ENCODE measurements around the gene ANKRD33B. TPM values are rescaled to one million over a fixed set of nuclear protein-coding genes. Genes with fewer than 3 reads are reported as not detected.

Gene ANKRD33B
- total RNA-seq, 1 donor from 2014 or later = 3.3 TPM

DNA sequence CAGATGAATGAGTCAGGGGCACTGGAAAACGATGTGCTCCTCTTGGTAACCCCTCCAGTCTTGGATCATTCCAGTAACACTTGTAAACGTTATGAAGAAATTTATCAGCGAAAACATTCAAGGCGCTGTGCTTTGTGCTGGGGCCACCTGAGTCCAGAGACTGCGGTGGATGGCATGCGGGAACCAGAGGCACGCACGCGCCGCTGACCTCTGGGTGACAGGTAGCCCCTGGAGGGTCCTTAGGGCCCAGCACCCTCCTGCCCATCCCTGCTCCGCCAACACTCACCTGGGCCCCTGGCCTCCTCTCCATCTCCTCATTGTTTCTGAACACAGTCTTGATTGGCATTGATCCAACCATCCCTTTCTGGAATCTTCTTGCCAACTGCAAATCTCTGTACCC is 110.2 kb downstream of the ANKRD33B start:
- DNase-seq (ENCODE audit: low spot score) = no peak

GRCh38 chr5:10674582-10674981 is 110.7 kb downstream of the ANKRD33B start:
- no peak for DNase-seq (ENCODE audit: low spot score)

DNA sequence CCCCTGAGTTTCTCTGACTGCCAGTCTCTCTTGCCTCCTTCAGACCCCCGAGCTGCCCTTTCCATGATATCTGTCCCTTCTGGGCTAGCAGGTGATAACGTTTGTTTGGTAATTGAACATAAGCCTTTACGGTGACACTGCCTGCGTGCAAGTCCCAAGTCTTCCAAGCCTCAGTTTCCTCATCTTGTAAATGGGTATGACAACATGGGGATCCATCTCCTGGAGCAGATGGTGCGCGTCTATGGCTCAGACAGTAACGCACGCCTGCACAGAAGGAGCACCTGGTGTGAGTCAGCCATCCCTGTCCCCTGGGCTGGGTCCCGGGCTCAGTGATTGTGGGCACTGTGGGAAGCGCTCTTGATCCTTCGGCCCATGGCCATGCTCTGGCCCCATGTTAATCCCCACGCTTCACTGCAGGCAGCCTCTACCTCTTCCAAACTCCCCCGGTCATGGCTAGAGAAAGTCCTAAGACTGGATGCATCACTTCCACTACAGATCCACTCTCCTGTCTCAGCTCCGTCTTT is 111.4 kb downstream of the ANKRD33B start:
- DNase-seq (ENCODE audit: low spot score) = no peak

DNA sequence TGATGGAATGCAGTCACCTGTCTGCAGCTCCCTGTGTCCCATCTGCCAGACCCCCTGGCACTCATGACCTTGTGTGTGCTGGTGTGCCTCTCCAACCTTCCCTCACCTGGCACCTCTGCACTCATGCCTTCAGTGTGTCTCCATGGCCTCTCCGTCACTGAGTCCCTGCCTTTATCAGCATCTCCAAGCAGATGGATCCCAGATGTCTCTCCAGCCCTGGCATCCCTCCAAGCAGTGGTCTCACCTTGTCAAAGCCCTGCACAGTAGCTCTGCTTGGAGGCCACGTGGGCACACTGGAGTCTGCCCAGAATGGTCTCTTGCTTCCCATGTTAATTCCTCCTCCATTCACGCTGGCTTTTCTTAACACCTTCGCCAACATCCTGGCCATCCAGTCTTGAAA is 112.4 kb downstream of the ANKRD33B start:
- DNase-seq (ENCODE audit: low spot score) = no peak

DNA sequence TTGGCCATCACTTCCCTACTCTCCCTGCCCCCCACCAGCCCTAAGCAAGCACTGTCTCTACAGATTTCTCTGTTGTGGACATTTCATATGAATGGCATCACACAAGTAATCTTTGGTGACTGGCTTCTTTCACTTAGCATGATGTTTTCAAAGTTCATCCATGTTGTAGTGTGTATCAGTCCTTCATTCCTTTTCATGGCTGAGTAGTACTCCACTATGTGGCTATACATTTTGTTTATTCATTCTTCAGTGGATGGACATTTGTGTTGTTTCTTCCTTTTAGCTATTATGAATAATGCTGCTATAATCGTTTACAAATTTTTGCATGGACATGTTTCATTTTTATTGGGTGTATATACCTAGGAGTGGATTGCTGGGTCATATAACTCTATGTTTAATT is 113.1 kb downstream of the ANKRD33B start:
- DNase-seq (ENCODE audit: low spot score) = no peak

DNA sequence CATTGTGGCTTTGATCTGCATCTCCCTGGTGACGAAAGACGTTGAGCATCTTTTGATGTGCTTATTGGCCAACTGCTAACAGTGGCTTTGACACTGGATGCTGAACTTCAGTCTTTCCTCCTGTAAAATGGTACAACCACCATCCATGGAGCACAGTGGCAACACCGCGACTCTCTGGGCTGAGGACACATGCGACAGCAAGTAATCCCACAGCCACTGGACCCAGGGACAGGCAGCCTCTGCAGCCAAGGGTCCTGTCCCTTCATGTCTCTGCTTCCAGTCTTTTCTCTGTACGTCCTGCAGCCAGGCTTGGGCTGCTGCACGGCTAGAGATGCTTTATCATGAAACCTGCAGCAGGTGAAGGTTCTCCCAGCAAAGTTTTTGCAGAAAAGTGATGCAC is 113.7 kb downstream of the ANKRD33B start:
- no peak for DNase-seq (ENCODE audit: low spot score)

DNA sequence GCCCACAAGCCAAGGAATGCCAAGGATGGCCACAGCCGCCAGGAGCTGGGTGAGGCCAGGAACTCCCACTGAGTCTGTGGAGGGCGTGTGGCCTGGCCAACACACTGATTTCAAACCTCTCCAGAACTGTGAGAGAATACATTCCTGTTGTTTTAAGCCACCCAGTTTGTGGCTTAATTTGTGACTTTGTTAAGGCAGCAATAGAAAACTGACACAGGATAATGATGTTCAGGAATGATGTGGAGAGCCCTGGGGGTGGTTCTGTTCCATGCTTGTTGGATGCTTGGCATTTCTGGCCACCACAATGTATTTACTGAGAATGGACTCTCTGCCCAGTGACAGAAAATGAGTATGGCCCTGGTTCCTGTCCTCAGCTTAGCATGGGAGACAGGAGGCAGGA is 114.4 kb downstream of the ANKRD33B start:
- no peak for DNase-seq (ENCODE audit: low spot score)

GRCh38 chr5:10679336-10679988 is 115.6 kb downstream of the ANKRD33B start:
- no peak for DNase-seq (ENCODE audit: low spot score)

- DNase-seq (ENCODE audit: low spot score) = no peak
These were observed 117.1 kb downstream of the ANKRD33B start for GRCh38 chr5:10680876-10681481.

DNA sequence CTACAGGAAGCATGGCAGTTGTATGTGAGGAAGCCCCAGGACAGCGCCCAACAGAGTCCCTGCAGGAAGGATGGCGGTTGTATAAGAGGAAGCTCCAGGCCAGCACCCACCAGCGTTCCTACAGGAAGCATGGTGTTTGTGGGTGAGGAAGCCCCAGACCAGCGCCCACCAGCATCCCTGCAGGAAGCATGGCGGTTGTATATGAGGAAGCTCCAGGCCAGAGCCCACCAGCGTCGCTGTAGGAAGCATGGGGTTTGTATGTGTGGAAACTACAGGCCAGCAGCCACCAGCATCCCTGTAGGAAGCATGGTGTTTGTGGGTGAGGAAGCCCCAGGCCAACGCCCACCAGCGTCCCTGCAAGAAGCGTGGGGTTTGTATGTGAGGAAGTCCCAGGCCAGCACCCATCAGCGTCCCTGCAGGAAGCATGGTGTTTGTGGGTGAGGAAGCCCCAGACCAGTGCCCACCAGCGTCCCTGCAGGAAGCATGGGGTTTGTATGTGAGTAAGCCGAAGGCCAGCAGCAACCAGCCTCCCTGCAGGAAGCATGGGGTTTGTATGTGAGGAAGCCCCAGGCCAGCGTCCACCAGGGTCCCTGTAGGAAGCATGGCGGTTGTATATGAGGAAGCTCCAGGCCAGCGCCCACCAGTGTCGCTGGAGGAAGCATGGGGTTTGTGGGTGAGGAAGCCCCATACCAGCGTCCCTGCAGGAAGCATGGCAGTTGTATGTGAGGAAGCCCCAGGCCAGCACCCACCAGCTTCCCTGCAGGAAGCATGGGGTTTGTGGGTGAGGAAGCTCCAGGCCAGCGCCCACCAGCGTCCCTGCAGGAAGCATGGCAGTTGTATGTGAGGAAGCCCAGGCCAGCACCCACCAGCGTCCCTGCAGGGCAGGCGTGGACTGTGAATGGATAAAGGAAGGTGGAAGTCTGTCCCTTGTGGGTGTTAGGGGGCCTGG is 118.1 kb downstream of the ANKRD33B start:
- no peak for DNase-seq (ENCODE audit: low spot score)

GRCh38 chr5:10682801-10683525 is 119.1 kb downstream of the ANKRD33B start:
- no peak for DNase-seq (ENCODE audit: low spot score)

DNA sequence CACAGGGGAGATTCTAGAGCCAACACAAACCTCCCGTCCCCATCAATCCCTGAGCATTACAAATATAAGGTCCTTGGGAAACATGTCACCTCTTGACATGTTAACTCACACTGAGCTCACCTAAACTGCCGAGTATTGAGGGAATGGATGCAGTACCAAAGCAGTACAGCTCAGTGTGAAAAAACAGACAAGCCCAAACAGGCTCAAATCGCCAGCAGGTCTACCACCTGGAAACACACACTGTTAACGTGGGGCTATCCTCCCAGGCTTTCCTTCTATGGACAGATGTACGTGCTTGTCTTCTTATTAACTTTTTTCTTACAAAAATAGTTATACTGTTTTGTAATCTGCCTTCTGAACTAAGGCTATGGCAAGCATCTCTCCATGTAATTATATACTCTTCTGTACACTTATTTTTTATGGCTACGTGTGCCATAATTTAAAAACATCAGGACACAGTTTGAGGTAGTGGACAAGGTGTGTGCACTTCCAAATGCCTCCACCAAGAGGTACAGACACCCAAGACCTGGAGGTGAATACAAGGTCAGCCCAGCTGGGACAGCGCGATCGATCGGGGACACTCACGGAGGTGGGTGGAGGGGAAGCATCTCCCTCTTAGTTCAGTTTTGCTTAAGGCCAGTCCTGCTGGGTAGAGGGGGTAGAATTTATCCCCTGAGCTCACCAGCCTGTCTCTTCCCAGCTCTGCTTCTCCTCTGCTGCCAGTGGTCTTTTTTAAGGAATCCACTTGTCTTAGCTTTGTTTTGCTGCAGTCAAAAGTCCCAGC is 120.6 kb downstream of the ANKRD33B start:
- DNase-seq (ENCODE audit: low spot score) = no peak

- no peak for DNase-seq (ENCODE audit: low spot score)
These were observed 121.2 kb downstream of the ANKRD33B start for GRCh38 chr5:10685115-10685521.

DNA sequence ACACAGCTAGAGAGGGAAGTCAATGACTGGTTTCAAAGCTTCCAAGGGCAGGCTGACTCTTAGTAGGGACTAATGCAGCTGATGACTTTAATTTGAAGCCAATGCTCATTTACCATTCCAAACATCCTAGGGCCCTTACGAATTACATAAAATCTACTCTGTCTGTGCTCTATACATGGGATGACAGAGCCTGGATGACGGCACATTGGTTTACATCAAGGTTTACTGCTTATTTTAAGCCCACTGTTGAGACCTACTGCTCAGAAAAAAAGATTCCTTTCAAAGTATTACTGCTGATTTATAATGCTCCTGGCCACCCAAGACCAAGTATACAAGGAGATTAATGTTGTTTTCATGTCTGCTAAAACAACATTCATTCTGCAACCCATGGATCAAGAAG is 123.0 kb downstream of the ANKRD33B start:
- DNase-seq (ENCODE audit: low spot score) = no peak

DNA sequence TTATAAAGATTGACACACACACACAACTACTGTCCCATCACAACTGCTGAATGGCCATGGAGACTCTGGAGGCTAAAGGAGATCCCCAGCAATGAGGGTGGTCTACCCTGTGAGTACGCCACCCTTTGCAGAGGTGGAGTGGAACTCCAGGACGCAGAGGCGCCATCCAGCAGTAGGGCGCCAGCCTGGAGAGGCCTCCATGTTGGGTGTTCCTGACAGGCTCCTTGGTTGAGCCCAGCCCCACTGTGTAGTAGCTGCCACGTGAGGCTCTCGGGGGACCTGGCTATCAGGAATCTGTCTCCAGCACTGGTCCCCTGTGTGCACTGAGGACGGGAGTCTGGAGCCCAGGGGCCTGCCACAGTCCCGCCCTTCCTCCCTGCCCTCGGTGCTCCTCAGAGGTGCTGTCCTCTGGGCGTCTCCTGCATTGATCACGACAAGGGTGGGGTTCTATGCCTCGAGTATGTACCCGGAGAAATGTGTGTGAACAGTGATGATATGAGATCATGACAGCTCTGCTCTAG is 124.8 kb downstream of the ANKRD33B start:
- no peak for DNase-seq (ENCODE audit: low spot score)

DNA sequence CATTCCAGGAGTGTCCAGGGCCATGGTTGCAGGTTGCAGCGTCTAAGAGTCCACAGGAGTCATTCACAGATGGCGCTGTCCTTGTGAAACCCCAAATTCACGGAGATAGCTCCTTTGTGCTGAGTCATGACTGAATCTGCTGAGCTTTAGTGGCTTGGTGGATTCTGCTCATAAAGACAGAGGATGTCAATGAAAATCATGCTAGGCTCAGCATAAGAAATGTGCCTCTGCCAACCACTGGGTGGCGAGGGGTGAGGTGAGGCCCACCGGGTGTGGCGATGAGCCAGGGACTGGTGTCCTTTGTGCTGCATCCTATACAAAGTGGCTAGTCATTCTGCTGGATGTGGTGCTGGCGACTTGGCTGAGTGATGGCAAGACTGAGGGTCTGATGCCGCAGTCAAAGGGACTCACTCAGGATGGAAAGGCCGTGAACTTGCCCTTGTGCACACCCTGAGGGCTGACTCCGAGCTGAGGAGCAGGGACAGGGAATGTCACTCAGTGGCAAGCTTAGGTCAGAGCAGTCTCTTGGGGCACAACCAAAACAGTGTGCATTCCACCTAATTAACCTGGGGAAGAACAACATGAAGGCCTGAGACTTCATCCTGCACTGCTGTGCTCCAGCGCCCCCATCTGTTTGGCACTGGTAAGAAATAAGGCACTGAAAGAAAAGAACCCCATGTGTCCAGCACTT is 125.7 kb downstream of the ANKRD33B start:
- no peak for DNase-seq (ENCODE audit: low spot score)

DNA sequence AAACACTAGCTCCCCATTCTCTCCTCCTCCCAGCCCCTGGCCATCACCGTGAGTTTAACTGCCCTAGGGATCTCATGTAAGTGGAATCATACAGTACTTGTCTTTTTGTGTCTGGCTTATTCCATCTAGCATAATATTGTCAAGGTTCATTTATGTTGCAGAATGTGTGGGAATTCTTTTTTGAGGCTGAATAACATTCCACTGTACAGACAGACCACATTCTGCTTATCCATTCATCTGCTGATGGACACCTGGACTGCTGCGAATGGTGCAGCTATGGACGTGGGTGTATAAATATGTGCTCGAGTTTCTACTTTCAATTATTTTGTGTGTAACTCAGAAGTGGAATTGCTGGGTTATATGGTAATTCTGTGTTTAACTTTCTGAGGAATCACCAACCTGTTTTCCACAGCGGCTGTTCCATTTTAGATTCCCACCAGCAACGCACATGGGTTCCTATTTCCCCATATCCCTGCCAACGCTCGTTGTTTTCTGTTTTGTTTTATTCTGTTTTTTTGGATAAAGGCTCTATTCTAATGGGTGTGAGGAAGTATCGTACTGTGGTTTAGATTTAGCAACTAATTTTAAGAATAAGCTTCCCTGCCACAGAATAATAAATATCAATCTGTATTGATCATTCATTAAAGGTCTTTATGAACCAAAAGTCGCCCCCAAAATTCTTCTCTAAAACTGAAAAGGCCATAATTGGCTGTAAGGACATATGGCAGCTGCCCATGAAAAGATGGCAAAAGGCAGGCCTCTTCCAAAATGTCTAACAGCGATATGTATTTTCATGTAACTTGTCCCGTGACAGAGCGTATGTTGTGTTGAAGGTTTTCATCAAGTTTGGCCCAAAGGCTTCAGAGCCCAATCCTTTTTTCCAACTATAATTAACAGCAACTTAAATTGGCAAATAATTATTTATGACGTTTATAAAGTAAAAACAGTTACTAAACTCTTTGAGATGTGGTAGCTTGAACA is 126.9 kb downstream of the ANKRD33B start:
- DNase-seq (ENCODE audit: low spot score) = no peak

DNA sequence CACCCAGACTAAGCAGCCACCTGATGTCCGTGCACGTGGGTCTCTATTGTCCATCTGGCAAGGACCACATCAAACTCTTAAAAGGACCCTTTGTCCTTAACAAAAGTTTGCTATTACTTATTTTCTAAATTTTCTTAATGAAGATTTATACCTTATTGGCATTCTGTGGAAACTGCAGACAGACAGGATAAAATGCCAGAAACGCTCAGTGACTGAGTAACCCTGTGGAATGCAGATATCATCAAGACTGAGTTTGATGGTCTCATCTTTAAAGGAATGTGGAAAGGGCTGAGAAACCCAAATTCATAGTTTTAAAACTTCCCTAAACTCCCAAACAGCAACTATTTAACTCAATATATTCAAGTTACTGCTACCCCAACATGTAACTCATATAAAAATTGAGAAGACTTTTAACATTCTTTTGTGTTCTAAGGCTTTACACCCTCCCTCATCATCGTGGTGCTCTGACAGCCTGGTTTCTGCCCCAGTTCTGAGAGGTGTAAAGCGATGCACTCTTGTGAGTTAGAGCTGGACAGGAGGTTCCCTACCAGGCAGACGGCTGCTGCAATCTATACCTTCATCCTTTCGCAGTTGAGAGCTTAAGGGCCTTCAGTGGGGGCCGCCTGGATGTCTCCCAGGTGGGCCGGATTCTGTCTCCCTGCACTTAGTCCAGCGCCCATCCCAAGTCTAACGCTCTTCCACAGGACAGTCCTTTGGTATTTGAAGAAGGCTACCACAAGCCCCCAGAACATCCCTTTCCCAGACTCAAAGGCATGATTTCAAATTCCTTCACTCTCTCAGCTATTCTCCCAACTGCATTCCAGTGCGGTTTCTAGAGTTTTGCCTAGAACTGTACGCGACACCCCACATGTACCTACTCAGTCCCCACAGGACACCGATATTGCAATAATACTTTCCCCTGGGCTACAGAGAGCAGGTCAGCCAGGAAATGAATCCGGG is 128.2 kb downstream of the ANKRD33B start:
- no peak for DNase-seq (ENCODE audit: low spot score)
